ENCODE results near the gene USP47. TPM values are rescaled to one million over a fixed set of nuclear protein-coding genes. Genes with fewer than 3 reads are reported as not detected.
A peak's percentile ranks its signal among the peaks of the same experiment; 100 is the strongest.

The USP47 gene
- total RNA-seq, 4 donors from 2014 or later: 85.2 to 154 (median 94.5) TPM

DNA sequence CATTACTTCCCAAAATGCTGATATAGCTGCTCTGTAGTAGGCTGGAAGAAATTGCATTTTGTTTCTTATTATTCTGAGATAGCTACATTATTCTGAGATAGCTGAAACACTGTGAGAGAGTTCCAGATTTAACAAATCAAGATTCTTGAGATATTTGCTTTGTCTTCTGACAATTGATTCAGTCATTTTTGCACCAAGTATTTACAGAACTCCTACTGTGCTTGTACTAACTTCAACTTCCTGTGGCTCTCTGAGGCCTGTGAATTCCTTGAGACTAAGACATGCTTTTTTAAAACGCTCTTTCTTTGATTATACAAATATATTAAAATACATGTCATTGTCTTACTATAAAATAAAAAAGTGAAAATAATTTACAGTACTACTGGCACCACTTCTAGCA is 52.7 kb downstream of the USP47 start:
- Histone ChIP-seq H3K4me3 (replicated peaks in 1 of 3) (no peak overlapping the region), H3K27me3 (no peaks in the 10 kb centered on the region), H3K9me3 (no peaks in the 10 kb centered on the region), H3K27ac (no peak overlapping the region), H3K4me1 (no peaks in the 10 kb centered on the region), H3K36me3 (peaks cover 0 to 3% of the 10 kb centered on the region in 2 donors)
- no peak for TF ChIP-seq POLR2A (IDR thresholded peaks at IDR 0.05)
- TF ChIP-seq, protein P1, sequence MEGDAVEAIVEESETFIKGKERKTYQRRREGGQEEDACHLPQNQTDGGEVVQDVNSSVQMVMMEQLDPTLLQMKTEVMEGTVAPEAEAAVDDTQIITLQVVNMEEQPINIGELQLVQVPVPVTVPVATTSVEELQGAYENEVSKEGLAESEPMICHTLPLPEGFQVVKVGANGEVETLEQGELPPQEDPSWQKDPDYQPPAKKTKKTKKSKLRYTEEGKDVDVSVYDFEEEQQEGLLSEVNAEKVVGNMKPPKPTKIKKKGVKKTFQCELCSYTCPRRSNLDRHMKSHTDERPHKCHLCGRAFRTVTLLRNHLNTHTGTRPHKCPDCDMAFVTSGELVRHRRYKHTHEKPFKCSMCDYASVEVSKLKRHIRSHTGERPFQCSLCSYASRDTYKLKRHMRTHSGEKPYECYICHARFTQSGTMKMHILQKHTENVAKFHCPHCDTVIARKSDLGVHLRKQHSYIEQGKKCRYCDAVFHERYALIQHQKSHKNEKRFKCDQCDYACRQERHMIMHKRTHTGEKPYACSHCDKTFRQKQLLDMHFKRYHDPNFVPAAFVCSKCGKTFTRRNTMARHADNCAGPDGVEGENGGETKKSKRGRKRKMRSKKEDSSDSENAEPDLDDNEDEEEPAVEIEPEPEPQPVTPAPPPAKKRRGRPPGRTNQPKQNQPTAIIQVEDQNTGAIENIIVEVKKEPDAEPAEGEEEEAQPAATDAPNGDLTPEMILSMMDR (IDR thresholded peaks at IDR 0.05): no peak
- intact Hi-C loops (cut with DNase I): no loop called here
- no peak for DNase-seq
- WGBS, 2 donors: 86% methylated on average over 1 of the region's 1 CpG

DNA sequence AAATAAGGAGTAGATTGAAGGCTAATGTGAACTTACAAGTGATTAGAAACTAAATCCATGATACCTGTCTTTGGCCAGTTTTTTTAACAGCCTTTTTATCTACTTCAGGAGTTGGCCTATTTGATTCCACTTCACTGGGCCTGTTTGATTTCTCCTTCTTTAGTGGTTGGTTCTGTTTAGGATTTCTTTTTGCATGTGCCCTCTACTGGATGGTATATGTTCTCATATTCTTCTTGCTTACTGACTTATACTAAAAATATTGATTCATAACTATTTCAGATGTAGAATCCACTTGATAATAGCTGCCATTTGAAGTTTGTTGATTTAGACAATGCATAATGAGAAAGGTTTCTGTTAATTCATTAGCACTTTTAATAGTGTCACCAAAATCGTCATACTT is 53.9 kb downstream of the USP47 start:
- WGBS, 2 donors: 90 to 91% methylated on average over 1 of the region's 1 CpG
- TF ChIP-seq, protein P1 (IDR thresholded peaks at IDR 0.05): peak in 3 of 6 experiments; percentile 30 to 36 (median 33)
- TF ChIP-seq POLR2A (IDR thresholded peaks at IDR 0.05): no peak
- Histone ChIP-seq H3K27ac (no peak overlapping the region), H3K4me1 (no peaks in the 10 kb centered on the region), H3K4me3 (replicated peaks in 1 of 3) (no peak overlapping the region), H3K27me3 (no peaks in the 10 kb centered on the region), H3K36me3 (peaks cover 0 to 3% of the 10 kb centered on the region in 2 donors), H3K9me3 (no peaks in the 10 kb centered on the region)
- DNase-seq: no peak
- intact Hi-C loops (cut with DNase I): no loop called here

DNA sequence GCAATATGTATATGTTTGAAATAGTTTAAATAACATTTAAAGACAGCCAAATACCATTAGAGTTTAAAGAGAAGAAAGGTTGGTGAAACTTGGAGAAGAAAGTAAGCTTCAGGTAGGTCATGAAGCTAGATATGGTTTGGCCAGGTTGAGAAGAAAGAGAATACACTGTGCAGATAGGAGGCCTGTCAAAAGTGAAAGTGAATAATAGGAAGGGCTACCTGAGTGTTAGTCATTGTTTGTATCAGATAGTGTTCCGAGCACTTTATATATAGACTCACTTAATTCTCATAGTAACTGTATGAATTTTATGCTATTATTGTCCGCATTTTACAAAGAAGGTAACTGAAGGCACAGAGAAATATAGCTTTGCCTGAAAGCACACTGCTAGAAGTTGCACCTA is 56.9 kb downstream of the USP47 start:
- TF ChIP-seq, protein P1 (IDR thresholded peaks at IDR 0.05): no peak
- TF ChIP-seq POLR2A (IDR thresholded peaks at IDR 0.05): no peak
- Histone ChIP-seq H3K36me3 (peaks cover 0 to 5% of the 10 kb centered on the region in 2 donors), H3K4me3 (replicated peaks in 1 of 3) (no peak overlapping the region), H3K9me3 (no peaks in the 10 kb centered on the region), H3K27me3 (no peaks in the 10 kb centered on the region), H3K27ac (no peak overlapping the region), H3K4me1 (no peaks in the 10 kb centered on the region)
- intact Hi-C loops (cut with DNase I): no loop called here
- no peak for DNase-seq
- WGBS, 2 donors: 91 to 98% methylated on average over 2 of the region's 2 CpGs

DNA sequence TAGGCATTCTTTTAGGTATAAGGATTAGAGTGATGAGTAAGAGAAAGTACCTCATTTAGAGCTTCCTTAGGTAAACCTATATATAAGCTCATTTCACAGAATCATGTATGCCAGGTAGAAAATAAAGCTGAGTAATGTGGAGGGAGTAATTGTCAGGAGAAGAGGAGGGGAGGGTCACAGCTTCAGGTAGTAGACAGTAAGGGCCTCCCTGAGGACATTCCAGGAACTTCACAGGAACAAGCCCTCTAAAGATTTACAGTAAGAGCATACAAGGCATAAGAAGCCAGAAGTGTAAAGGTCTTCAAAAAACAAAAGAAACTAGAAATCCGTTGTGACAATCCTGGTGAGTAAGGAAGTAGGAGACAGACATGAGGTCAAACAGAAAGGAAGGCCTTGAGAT is 57.6 kb downstream of the USP47 start:
- no peak overlapping the region for H3K4me3 ChIP-seq (replicated peaks in 1 of 3)
- no peaks in the 10 kb centered on the region for H3K27me3 ChIP-seq
- intact Hi-C loops (cut with DNase I): no loop called here
- H3K36me3 ChIP-seq: peaks cover 0 to 6% of the 10 kb centered on the region in 2 donors
- 67 to 80% methylated on average over 1 of the region's 1 CpG for WGBS, 2 donors
- no peak overlapping the region for H3K27ac ChIP-seq
- DNase-seq: no peak
- H3K9me3 ChIP-seq: no peaks in the 10 kb centered on the region
- H3K4me1 ChIP-seq: no peaks in the 10 kb centered on the region
- TF ChIP-seq, protein P1 (IDR thresholded peaks at IDR 0.05): peak in 1 of 6 experiments; percentile 6
- TF ChIP-seq POLR2A (IDR thresholded peaks at IDR 0.05): no peak

DNA sequence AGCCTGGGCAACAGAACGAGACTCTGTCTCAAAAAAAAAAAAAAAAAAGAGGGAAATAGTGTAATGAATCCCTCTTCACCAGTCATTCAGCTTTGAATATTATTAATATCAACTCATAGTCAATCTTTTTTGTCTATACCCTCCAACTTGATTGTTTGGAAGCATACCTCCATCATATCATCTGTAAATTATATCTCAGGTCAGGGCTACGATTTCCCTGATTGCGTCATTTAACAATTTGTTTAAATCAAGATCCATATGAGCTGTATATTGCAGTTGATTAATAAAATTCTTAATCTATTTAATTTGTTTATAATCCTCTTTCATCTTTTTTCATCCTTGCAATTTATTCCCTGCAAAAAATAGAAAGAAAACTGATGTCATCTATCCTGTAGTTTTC is 60.2 kb downstream of the USP47 start:
- 95 to 97% methylated on average over 3 of the region's 3 CpGs for WGBS, 2 donors
- no peaks in the 10 kb centered on the region for H3K27me3 ChIP-seq
- intact Hi-C loops (cut with DNase I): no loop called here
- H3K4me1 ChIP-seq: no peaks in the 10 kb centered on the region
- no peak overlapping the region for H3K27ac ChIP-seq
- H3K4me3 ChIP-seq (replicated peaks in 1 of 3): no peak overlapping the region
- no peaks in the 10 kb centered on the region for H3K9me3 ChIP-seq
- DNase-seq: no peak
- no peak for TF ChIP-seq POLR2A (IDR thresholded peaks at IDR 0.05)
- TF ChIP-seq, protein P1 (IDR thresholded peaks at IDR 0.05): no peak
- H3K36me3 ChIP-seq: peaks cover 3 to 9% of the 10 kb centered on the region in 2 donors

Measured in thyroid gland (tissue), 4 donors.